H9 (cell line): Measurements from ENCODE around the gene ADGRL3. TPM values are rescaled to one million over a fixed set of nuclear protein-coding genes. Genes with fewer than 3 reads are reported as not detected.

ENCODE experiments used
- DNase-seq: peaks from one replicate; pipeline ENCODE4 v3.0.0-alpha.2; 2017
- H2AFZ ChIP-seq: one replicate; pipeline ENCODE4 v1.6.1; 2013; ENCODE audit warnings: mild to moderate bottlenecking, low read length, control low read depth, moderate library complexity
- H2AK5ac ChIP-seq: 2 replicates; pipeline ENCODE4 v1.6.1; 2013; ENCODE audit warnings: low read length, control low read depth, mixed read lengths; ENCODE audit not compliant: insufficient read length
- H2BK120ac ChIP-seq: one replicate; pipeline ENCODE4 v1.6.1; 2013; ENCODE audit warnings: low read depth, mild to moderate bottlenecking, low read length, control low read depth, inconsistent platforms; ENCODE audit not compliant: poor library complexity, severe bottlenecking
- H2BK12ac ChIP-seq: 2 replicates; pipeline ENCODE4 v1.6.1; 2013; ENCODE audit warnings: low read length, control low read depth, mixed read lengths, low read depth; ENCODE audit not compliant: insufficient read length
- H2BK15ac ChIP-seq: 2 replicates; pipeline ENCODE4 v1.6.1; 2013; ENCODE audit warnings: low read depth, low read length, control low read depth
- H2BK20ac ChIP-seq: one replicate; pipeline ENCODE4 v1.6.1; 2013; ENCODE audit warnings: low read depth, mild to moderate bottlenecking, low read length, control low read depth, inconsistent platforms; ENCODE audit not compliant: poor library complexity, severe bottlenecking
- H2BK5ac ChIP-seq: 2 replicates; pipeline ENCODE4 v1.6.1; 2013; ENCODE audit warnings: low read length, control low read depth, mixed read lengths; ENCODE audit not compliant: insufficient read length
- H3K14ac ChIP-seq: 2 replicates; pipeline ENCODE4 v1.6.1; 2013; ENCODE audit warnings: low read length, control low read depth; ENCODE audit not compliant: insufficient read depth
- H3K18ac ChIP-seq: 2 replicates; pipeline ENCODE4 v1.6.1; 2013; ENCODE audit warnings: low read depth, mild to moderate bottlenecking, mixed read lengths, low read length, control low read depth; ENCODE audit not compliant: insufficient read length
- H3K23ac ChIP-seq: 2 replicates; pipeline ENCODE4 v1.6.1; 2013; ENCODE audit warnings: low read length, control low read depth, mixed read lengths, low read depth; ENCODE audit not compliant: insufficient read length
- H3K23me2 ChIP-seq: 2 replicates; pipeline ENCODE4 v1.6.1; 2013; ENCODE audit warnings: low read depth, mild to moderate bottlenecking, mixed read lengths, low read length, control low read depth; ENCODE audit not compliant: insufficient read length, poor library complexity, severe bottlenecking
- H3K27ac ChIP-seq: 2 replicates; pipeline ENCODE4 v1.5.1; 2013; ENCODE audit warnings: low read length, control low read depth, mixed read lengths, low read depth; ENCODE audit not compliant: insufficient read length
- H3K27me3 ChIP-seq: 2 replicates; pipeline ENCODE4 v1.6.1; 2013; ENCODE audit warnings: low read length, control low read depth, inconsistent platforms; ENCODE audit not compliant: insufficient read depth
- H3K4ac ChIP-seq: 2 replicates; pipeline ENCODE4 v1.6.1; 2013; ENCODE audit warnings: low read depth, mild to moderate bottlenecking, control low read depth, inconsistent platforms, low read length, moderate library complexity
- H3K4me1 ChIP-seq: 2 replicates; pipeline ENCODE4 v1.6.1; 2013; ENCODE audit warnings: low read length, control low read depth, inconsistent platforms; ENCODE audit not compliant: insufficient read depth
- H3K4me2 ChIP-seq: 2 replicates; pipeline ENCODE4 v1.6.1; 2013; ENCODE audit warnings: low read length, control low read depth, mixed read lengths; ENCODE audit not compliant: insufficient read length, insufficient read depth
- H3K56ac ChIP-seq: 2 replicates; pipeline ENCODE4 v1.6.1; 2013; ENCODE audit warnings: low read depth, mild to moderate bottlenecking, mixed read lengths, low read length, control low read depth; ENCODE audit not compliant: insufficient read length
- H3K79me1 ChIP-seq: 2 replicates; pipeline ENCODE4 v1.6.1; 2013; ENCODE audit warnings: low read depth, mild to moderate bottlenecking, moderate library complexity, low read length, control low read depth, inconsistent platforms; ENCODE audit not compliant: insufficient read depth, poor library complexity, severe bottlenecking
- H3K79me2 ChIP-seq: 2 replicates; pipeline ENCODE4 v1.6.1; 2013; ENCODE audit warnings: low read length, control low read depth, inconsistent platforms; ENCODE audit not compliant: insufficient read depth
- H3K9ac ChIP-seq: 2 replicates; pipeline ENCODE4 v1.6.1; 2013; ENCODE audit warnings: low read length, control low read depth, mixed read lengths; ENCODE audit not compliant: insufficient read length; ENCODE audit errors: extremely low read depth
- H3K9me3 ChIP-seq: one replicate; pipeline ENCODE4 v1.6.1; 2013; ENCODE audit warnings: low read depth, low read length, inconsistent platforms; ENCODE audit not compliant: control insufficient read depth
- H3T11ph ChIP-seq: one replicate; pipeline ENCODE4 v1.6.1; 2013; ENCODE audit warnings: mild to moderate bottlenecking, low read length, control low read depth, inconsistent platforms
- H4K20me1 ChIP-seq: one replicate; pipeline ENCODE4 v1.6.1; 2013; ENCODE audit not compliant: control insufficient read depth, insufficient read length, insufficient read depth
- H4K5ac ChIP-seq: 2 replicates; pipeline ENCODE4 v1.6.1; 2013; ENCODE audit warnings: low read depth, mild to moderate bottlenecking, mixed read lengths, low read length, control low read depth; ENCODE audit not compliant: insufficient read length
- H4K8ac ChIP-seq: replicated peaks from 2 replicates; pipeline ENCODE4 v1.6.1; 2013; ENCODE audit warnings: low read length, control low read depth, mixed read lengths, low read depth; ENCODE audit not compliant: insufficient read length
- H4K91ac ChIP-seq: 2 replicates; pipeline ENCODE4 v1.6.1; 2013; ENCODE audit warnings: low read depth, mild to moderate bottlenecking, moderate library complexity, mixed read lengths, low read length, control low read depth; ENCODE audit not compliant: insufficient read length
- H3K27ac Mint-ChIP-seq, 3 experiments: 2 replicates in 2 of 3; 3 replicates in 1 of 3; pipeline ENCODE4 v1.8.0; 2020 to 2021; ENCODE audit warnings: mixed read lengths in 3 of 3, mild to moderate bottlenecking in 1 of 3, moderate library complexity in 1 of 3
- H3K27me3 Mint-ChIP-seq: 2 replicates; pipeline ENCODE4 v1.8.0; 2021; ENCODE audit warnings: low read depth, mild to moderate bottlenecking, moderate library complexity, mixed read lengths
- H3K36me3 Mint-ChIP-seq, 3 experiments: 2 replicates in 2 of 3; 3 replicates in 1 of 3; pipeline ENCODE4 v1.8.0; 2020 to 2021; ENCODE audit warnings: low read depth in 3 of 3, mixed read lengths in 3 of 3; ENCODE audit not compliant: insufficient read depth in 1 of 3
- H3K4me1 Mint-ChIP-seq, 2 experiments: 2 replicates each; pipeline ENCODE4 v1.8.0; 2020; ENCODE audit warnings: mixed read lengths in 2 of 2
- H3K4me3 Mint-ChIP-seq, 2 experiments: 2 replicates in 1 of 2; 3 replicates in 1 of 2; pipeline ENCODE4 v1.8.0; 2020 to 2021; ENCODE audit warnings: mild to moderate bottlenecking in 2 of 2, mixed read lengths in 2 of 2, moderate library complexity in 1 of 2
- H3K9me3 Mint-ChIP-seq, 2 experiments: 2 replicates in 1 of 2; 3 replicates in 1 of 2; pipeline ENCODE4 v1.8.0; 2020; ENCODE audit warnings: mild to moderate bottlenecking in 2 of 2, mixed read lengths in 2 of 2, moderate library complexity in 1 of 2
- CTCF ChIP-seq: fragments of 200-600 bp; sonication (generic); conservative IDR thresholded peaks from 3 replicates; pipeline ENCODE4 v1.8.0; 2021; ENCODE audit warnings: antibody characterized with exemption, mild to moderate bottlenecking
- WGBS: extraction: QIAGEN DNeasy Blood & Tissue Kit; methylation state at CpG from one replicate; pipeline ENCODE4 v1.1.7; 2013; ENCODE audit warnings: missing lambda C conversion rate, low lambda C conversion rate, mixed read lengths; ENCODE audit not compliant: insufficient read length; ENCODE audit errors: extremely low coverage; 5-methylcytosine and 5-hydroxymethylcytosine counted together
- total RNA-seq: library from RNA; stranded (reverse); gene quantifications from 2 replicates; pipeline ENCODE4 v1.2.1, GENCODE V29; 2021

The ADGRL3 gene
- total RNA-seq, 1 experiment from 2014 or later, result 5.9 TPM

GRCh38 chr4:61239250-61239649 is 39.1 kb downstream of the ADGRL3 start:
- H2AK5ac ChIP-seq, result no peak overlapping the region
- H3K23me2 ChIP-seq, result no peaks in the 10 kb centered on the region
- no peak overlapping the region for H3K27ac ChIP-seq
- H4K8ac ChIP-seq, result no peak overlapping the region
- H2AFZ ChIP-seq, result no peak overlapping the region
- no peaks in the 10 kb centered on the region for H3K79me1 ChIP-seq
- no peak overlapping the region for H3K4me2 ChIP-seq
- H3K9ac ChIP-seq, result no peak overlapping the region
- H3K9me3 ChIP-seq, result no peaks in the 10 kb centered on the region
- H3K4me3 Mint-ChIP-seq, result no peak overlapping the region
- TF ChIP-seq CTCF, result no peak
- no peaks in the 10 kb centered on the region; the same call in 1 of the 2 replicates for H3K4me1 ChIP-seq
- H3K4me1 Mint-ChIP-seq, result peaks cover 5 to 7% of the 10 kb centered on the region in 2 experiments
- H4K91ac ChIP-seq, result no peak overlapping the region
- H3K14ac ChIP-seq, result no peak overlapping the region
- no CpG with 5 or more reads among the region's 1 CpG for WGBS
- H4K20me1 ChIP-seq, result no peaks in the 10 kb centered on the region
- H3T11ph ChIP-seq, result no peak overlapping the region
- H3K27me3 Mint-ChIP-seq, result no peaks in the 10 kb centered on the region
- H3K4ac ChIP-seq, result no peak overlapping the region
- no peaks in the 10 kb centered on the region for H3K36me3 Mint-ChIP-seq
- H2BK20ac ChIP-seq, result no peak overlapping the region
- no peak overlapping the region for H2BK12ac ChIP-seq
- H2BK120ac ChIP-seq, result no peak overlapping the region
- no peaks in the 10 kb centered on the region; the same call in 1 of the 2 replicates for H3K27me3 ChIP-seq
- H2BK15ac ChIP-seq, result no peak overlapping the region
- no peak overlapping the region for H3K18ac ChIP-seq
- no peak overlapping the region for H4K5ac ChIP-seq
- H3K23ac ChIP-seq, result no peak overlapping the region
- no peak overlapping the region for H2BK5ac ChIP-seq
- DNase-seq, result no peak
- H3K9me3 Mint-ChIP-seq, result no peaks in the 10 kb centered on the region
- peak overlapping the region in 1 of 3 experiments; percentile 3; a peak in 1 of 7 replicates for H3K27ac Mint-ChIP-seq
- no peak overlapping the region for H3K56ac ChIP-seq
- no peaks in the 10 kb centered on the region; the same call in 1 of the 2 replicates for H3K79me2 ChIP-seq
